Measurements from ENCODE around the gene SELENBP1.

Gene SELENBP1

GRCh38 chr1:151406176-151406575, 33.7 kb upstream of the SELENBP1 start:
- no peak for TF ChIP-seq CTCF (IDR thresholded peaks at IDR 0.05; ENCODE audit: insufficient read depth, missing control alignments)
- no peak for FAIRE-seq

GRCh38 chr1:151405187-151405951, 32.9 kb upstream of the SELENBP1 start:
- no peak for TF ChIP-seq CTCF (IDR thresholded peaks at IDR 0.05; ENCODE audit: insufficient read depth, missing control alignments)
- FAIRE-seq, result no peak
- DNase-seq (ENCODE audit: insufficient read length, low spot score), result no peak

More at GRCh38 chr1:151406176-151406575, 33.7 kb upstream of the SELENBP1 start:
- DNase-seq (ENCODE audit: insufficient read length, low spot score), result no peak

- no peak for FAIRE-seq
- no peak for DNase-seq (ENCODE audit: insufficient read length, low spot score)
- no peak for TF ChIP-seq CTCF (IDR thresholded peaks at IDR 0.05; ENCODE audit: insufficient read depth, missing control alignments)
Observed at GRCh38 chr1:151403612-151404011, 31.1 kb upstream of the SELENBP1 start.

GRCh38 chr1:151402764-151403163, 30.3 kb upstream of the SELENBP1 start:
- TF ChIP-seq CTCF (IDR thresholded peaks at IDR 0.05; ENCODE audit: insufficient read depth, missing control alignments), result no peak
- FAIRE-seq (no peak), DNase-seq (ENCODE audit: insufficient read length, low spot score) (no peak)

- TF ChIP-seq CTCF (IDR thresholded peaks at IDR 0.05; ENCODE audit: insufficient read depth, missing control alignments), result no peak
- DNase-seq (ENCODE audit: insufficient read length, low spot score), result no peak
- FAIRE-seq, result no peak
Observed at GRCh38 chr1:151401860-151402259, 29.4 kb upstream of the SELENBP1 start.

- TF ChIP-seq CTCF (IDR thresholded peaks at IDR 0.05; ENCODE audit: insufficient read depth, missing control alignments), result no peak
- no peak for DNase-seq (ENCODE audit: insufficient read length, low spot score)
- no peak for FAIRE-seq
Observed at GRCh38 chr1:151401125-151401788, 28.8 kb upstream of the SELENBP1 start.
